Mesenchymal stem cell (in vitro differentiated cells and primary cell): ENCODE data around the gene NCF4.

ENCODE experiments used
- DNase-seq: peaks from one replicate; pipeline ENCODE4 v3.0.0-alpha.2; 2013
- H2AFZ ChIP-seq: one replicate; pipeline ENCODE4 v1.6.1; 2013; ENCODE audit warnings: low read depth, mild to moderate bottlenecking, control low read depth, inconsistent platforms, low read length, moderate library complexity
- H2AK5ac ChIP-seq: 2 replicates; pipeline ENCODE4 v1.6.1; 2013; ENCODE audit warnings: low read length, moderate library complexity, mild to moderate bottlenecking, inconsistent platforms; ENCODE audit not compliant: severe bottlenecking
- H2BK120ac ChIP-seq: one replicate; pipeline ENCODE4 v1.6.1; 2013; ENCODE audit warnings: low read depth, mild to moderate bottlenecking, inconsistent platforms, low read length, moderate library complexity
- H2BK12ac ChIP-seq, 2 experiments: one replicate each; pipeline ENCODE4 v1.6.1; 2013; ENCODE audit warnings: inconsistent platforms in 2 of 2, low read length in 2 of 2, mild to moderate bottlenecking in 2 of 2, moderate library complexity in 2 of 2, control low read depth in 1 of 2
- H2BK15ac ChIP-seq: one replicate; pipeline ENCODE4 v1.6.1; 2013; ENCODE audit warnings: mild to moderate bottlenecking, low read depth, inconsistent platforms; ENCODE audit not compliant: poor library complexity, severe bottlenecking
- H2BK5ac ChIP-seq: 2 replicates; pipeline ENCODE4 v1.6.1; 2013; ENCODE audit warnings: low read depth, mild to moderate bottlenecking, low read length, control low read depth, inconsistent platforms; ENCODE audit not compliant: poor library complexity, severe bottlenecking
- H3K14ac ChIP-seq, 2 experiments: one replicate each; pipeline ENCODE4 v1.6.1; 2013; ENCODE audit warnings: inconsistent platforms in 2 of 2, low read length in 2 of 2, control low read depth in 1 of 2, mild to moderate bottlenecking in 1 of 2, moderate library complexity in 1 of 2
- H3K18ac ChIP-seq, 2 experiments: one replicate each; pipeline ENCODE4 v1.6.1; 2013; ENCODE audit warnings: inconsistent platforms in 2 of 2, low read length in 2 of 2, control low read depth in 1 of 2, low read depth in 1 of 2, mild to moderate bottlenecking in 1 of 2
- H3K23ac ChIP-seq, 2 experiments: one replicate each; pipeline ENCODE4 v1.6.1; 2013; ENCODE audit warnings: inconsistent platforms in 2 of 2, low read length in 2 of 2, mild to moderate bottlenecking in 2 of 2, moderate library complexity in 2 of 2, control low read depth in 1 of 2
- H3K27ac ChIP-seq: 2 replicates; pipeline ENCODE4 v1.5.1; 2013; ENCODE audit warnings: mild to moderate bottlenecking, moderate library complexity, low read length, control low read depth, inconsistent platforms; ENCODE audit not compliant: poor library complexity, severe bottlenecking
- H3K27me3 ChIP-seq, 2 experiments: 2 replicates each; pipeline versions ENCODE4 v1.6.1 to v1.7.0; 2013; ENCODE audit warnings: low read length in 2 of 2, mild to moderate bottlenecking in 2 of 2, moderate library complexity in 2 of 2, control low read depth in 1 of 2, inconsistent platforms in 1 of 2; ENCODE audit not compliant: control insufficient read depth in 1 of 2, insufficient read depth in 1 of 2
- H3K36me3 ChIP-seq, 2 experiments: 2 replicates each; pipeline versions ENCODE4 v1.6.1 to v1.7.0; 2013; ENCODE audit warnings: low read length in 2 of 2, control low read depth in 1 of 2, inconsistent platforms in 1 of 2, low read depth in 1 of 2, mild to moderate bottlenecking in 1 of 2; ENCODE audit not compliant: insufficient read depth in 2 of 2, control insufficient read depth in 1 of 2
- H3K4ac ChIP-seq, 2 experiments: one replicate each; pipeline ENCODE4 v1.6.1; 2013; ENCODE audit warnings: inconsistent platforms in 2 of 2, low read length in 2 of 2, mild to moderate bottlenecking in 2 of 2, moderate library complexity in 2 of 2, control low read depth in 1 of 2, low read depth in 1 of 2
- H3K4me1 ChIP-seq: 2 replicates; pipeline ENCODE4 v1.6.1; 2013; ENCODE audit warnings: low read depth, low read length, control low read depth; ENCODE audit not compliant: control insufficient read depth, insufficient read depth
- H3K4me2 ChIP-seq: 2 replicates; pipeline ENCODE4 v1.6.1; 2013; ENCODE audit warnings: low read length, mild to moderate bottlenecking, inconsistent platforms; ENCODE audit not compliant: poor library complexity, severe bottlenecking
- H3K4me3 ChIP-seq, 2 experiments: 2 replicates each; pipeline versions ENCODE4 v1.5.1 to v1.7.0; 2013; ENCODE audit warnings: low read length in 2 of 2, mild to moderate bottlenecking in 2 of 2, control low read depth in 1 of 2, low read depth in 1 of 2; ENCODE audit not compliant: insufficient read depth in 1 of 2
- H3K79me1 ChIP-seq: replicated peaks from 2 replicates; pipeline ENCODE4 v1.6.1; 2013; ENCODE audit warnings: mild to moderate bottlenecking, control low read depth, low read length, inconsistent platforms; ENCODE audit not compliant: poor library complexity, severe bottlenecking
- H3K9ac ChIP-seq: 2 replicates; pipeline ENCODE4 v1.7.0; 2013; ENCODE audit warnings: mild to moderate bottlenecking, low read length, moderate library complexity
- H3K9me3 ChIP-seq: 2 replicates; pipeline ENCODE4 v1.7.0; 2013; ENCODE audit warnings: mild to moderate bottlenecking, low read length; ENCODE audit not compliant: control insufficient read depth
- H4K8ac ChIP-seq: one replicate; pipeline ENCODE4 v1.6.1; 2013; ENCODE audit warnings: inconsistent platforms, mild to moderate bottlenecking, low read length, moderate library complexity
- H4K91ac ChIP-seq: one replicate; pipeline ENCODE4 v1.6.1; 2013; ENCODE audit warnings: mild to moderate bottlenecking, low read length, inconsistent platforms
- WGBS: methylation state at CpG from one replicate; pipeline ENCODE4 v1.1.7; 2013; ENCODE audit warnings: mixed read lengths; 5-methylcytosine and 5-hydroxymethylcytosine counted together

Gene NCF4

GRCh38 chr22:36835903-36836302, 24.9 kb upstream of the NCF4 start:
- Histone ChIP-seq H4K8ac (no peak overlapping the region), H2BK15ac (no peak overlapping the region), H3K4me3 (no peak overlapping the region), H3K4me1 (no peaks in the 10 kb centered on the region), H3K36me3 (no peaks in the 10 kb centered on the region), H2AK5ac (no peak overlapping the region), H2BK12ac (no peak overlapping the region), H3K18ac (no peak overlapping the region), H3K4me2 (no peak overlapping the region), H3K23ac (no peak overlapping the region), H4K91ac (no peak overlapping the region), H3K4ac (no peak overlapping the region), H3K9ac (no peak overlapping the region), H2BK5ac (no peak overlapping the region), H3K9me3 (no peaks in the 10 kb centered on the region), H2BK120ac (no peak overlapping the region), H3K79me1 (no peaks in the 10 kb centered on the region), H2AFZ (no peak overlapping the region), H3K27ac (no peak overlapping the region), H3K27me3 (peaks cover 21 to 32% of the 10 kb centered on the region in 2 experiments), H3K14ac (no peak overlapping the region)
- WGBS, result 74% methylated on average over 5 of the region's 5 CpGs
- DNase-seq, result no peak

DNA sequence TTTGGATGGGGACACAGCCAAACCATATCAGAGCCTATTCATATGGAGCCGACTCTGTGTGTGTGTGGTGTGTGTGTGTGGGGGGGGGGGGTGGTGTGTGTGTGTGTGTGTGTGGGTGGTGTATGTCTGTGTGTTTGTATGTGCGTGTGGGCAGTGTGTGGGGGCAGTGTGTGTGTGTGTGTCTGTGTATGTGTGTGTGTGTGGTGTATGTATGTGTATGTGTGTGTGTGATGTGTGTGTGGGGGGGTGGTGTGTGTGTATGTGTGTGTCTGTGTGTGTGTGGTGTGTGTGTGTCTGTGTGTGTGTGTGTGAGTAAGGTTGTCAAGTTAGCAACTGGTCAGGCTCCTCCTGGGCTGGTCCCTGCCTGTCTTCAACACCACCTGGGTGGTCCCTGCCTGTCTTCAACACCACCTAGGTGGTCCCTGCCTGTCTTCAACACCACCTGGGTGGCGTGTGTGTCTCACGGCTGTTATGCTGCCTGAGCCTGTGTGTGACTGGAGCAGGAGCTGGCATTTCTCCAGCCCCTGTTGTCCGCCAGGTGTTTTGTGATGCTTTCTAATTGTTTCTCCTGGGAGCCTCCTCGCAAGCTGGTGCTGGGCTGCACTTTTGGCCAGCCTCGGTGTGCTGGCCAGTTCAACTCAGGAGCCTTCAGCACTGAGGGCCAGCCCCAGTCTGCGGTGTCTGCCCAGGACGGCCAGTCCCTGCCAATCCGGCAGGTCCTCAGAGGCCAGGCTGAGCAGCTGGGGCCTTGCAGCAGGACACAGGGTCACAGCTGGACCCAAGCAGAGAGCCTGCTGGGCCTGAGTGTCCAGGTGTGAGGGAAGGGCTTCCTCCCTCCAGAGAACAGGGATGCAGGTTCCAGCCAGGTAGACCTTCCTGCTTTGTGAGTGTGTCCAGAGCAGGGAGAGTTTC, 22.4 kb upstream of the NCF4 start:
- H3K4ac ChIP-seq, result no peak overlapping the region
- H3K36me3 ChIP-seq, result no peaks in the 10 kb centered on the region
- no peak overlapping the region for H2AK5ac ChIP-seq
- no peak overlapping the region for H3K18ac ChIP-seq
- no peak overlapping the region for H3K9ac ChIP-seq
- H3K79me1 ChIP-seq, result no peaks in the 10 kb centered on the region
- no peak overlapping the region for H2BK5ac ChIP-seq
- no peak overlapping the region for H3K4me3 ChIP-seq
- no peak overlapping the region for H4K91ac ChIP-seq
- peak overlapping the region in 1 of 2 experiments; percentile 48 for H3K14ac ChIP-seq
- H3K4me2 ChIP-seq, result no peak overlapping the region
- no peaks in the 10 kb centered on the region for H3K9me3 ChIP-seq
- no peak overlapping the region for H3K27ac ChIP-seq
- H2BK12ac ChIP-seq, result no peak overlapping the region
- H3K27me3 ChIP-seq, result peaks cover 11 to 24% of the 10 kb centered on the region in 2 experiments
- peak overlapping the region in 1 of 2 experiments; percentile 17 for H3K23ac ChIP-seq
- H4K8ac ChIP-seq, result no peak overlapping the region
- no peak overlapping the region for H2BK120ac ChIP-seq
- H2AFZ ChIP-seq, result no peak overlapping the region
- no peak overlapping the region for H2BK15ac ChIP-seq
- no peaks in the 10 kb centered on the region for H3K4me1 ChIP-seq
- DNase-seq, result no peak
- 82% methylated on average over 10 of the region's 10 CpGs for WGBS

DNA sequence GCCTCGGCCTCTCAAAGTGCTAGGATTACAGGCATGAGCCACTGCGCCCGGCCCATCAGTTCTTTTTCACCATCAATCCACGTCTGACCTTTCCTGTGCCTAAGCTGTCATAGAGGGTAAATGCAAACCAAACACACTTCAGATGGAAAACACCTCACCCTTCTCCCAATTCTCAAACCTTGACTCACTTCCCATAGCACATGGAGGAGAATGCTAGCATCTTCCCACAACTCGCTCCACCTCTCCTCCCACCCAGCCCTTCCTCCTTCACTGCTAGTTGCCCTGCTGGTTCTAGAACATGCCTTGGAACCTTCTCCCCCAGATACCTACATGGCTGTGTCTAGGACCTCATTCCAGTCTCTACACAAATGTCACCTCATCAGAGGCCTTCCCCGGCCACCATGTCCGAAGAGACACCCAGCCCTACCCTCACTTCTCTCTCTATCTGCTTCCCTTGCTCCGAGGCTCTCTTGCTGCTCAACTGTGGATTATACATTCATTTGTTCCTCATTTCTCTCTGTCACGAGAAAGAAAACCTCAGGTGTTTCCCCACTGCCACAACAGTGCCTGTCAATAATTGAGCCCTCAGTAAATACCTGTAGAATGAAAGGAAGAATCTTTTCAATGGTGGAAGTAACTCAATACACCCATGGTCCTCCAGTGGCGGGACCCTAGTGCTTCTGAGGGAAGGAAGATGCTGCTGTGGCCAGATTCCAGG, 21.3 kb upstream of the NCF4 start:
- no peaks in the 10 kb centered on the region for H3K36me3 ChIP-seq
- H3K23ac ChIP-seq, result no peak overlapping the region
- no peak overlapping the region for H3K4me2 ChIP-seq
- no peak overlapping the region for H2BK5ac ChIP-seq
- H2BK120ac ChIP-seq, result no peak overlapping the region
- 63% methylated on average over 10 of the region's 10 CpGs for WGBS
- no peak overlapping the region for H2AK5ac ChIP-seq
- no peak overlapping the region for H4K91ac ChIP-seq
- no peak overlapping the region for H3K4me3 ChIP-seq
- H3K79me1 ChIP-seq, result no peaks in the 10 kb centered on the region
- H3K9ac ChIP-seq, result no peak overlapping the region
- no peak overlapping the region for H4K8ac ChIP-seq
- peaks cover 20 to 30% of the 10 kb centered on the region in 2 experiments for H3K27me3 ChIP-seq
- H3K4me1 ChIP-seq, result no peaks in the 10 kb centered on the region
- no peak for DNase-seq
- no peak overlapping the region for H2BK12ac ChIP-seq
- no peak overlapping the region for H2AFZ ChIP-seq
- no peak overlapping the region for H2BK15ac ChIP-seq
- no peak overlapping the region for H3K18ac ChIP-seq
- no peak overlapping the region for H3K4ac ChIP-seq
- no peaks in the 10 kb centered on the region for H3K9me3 ChIP-seq
- no peak overlapping the region for H3K14ac ChIP-seq
- H3K27ac ChIP-seq, result no peak overlapping the region

DNA sequence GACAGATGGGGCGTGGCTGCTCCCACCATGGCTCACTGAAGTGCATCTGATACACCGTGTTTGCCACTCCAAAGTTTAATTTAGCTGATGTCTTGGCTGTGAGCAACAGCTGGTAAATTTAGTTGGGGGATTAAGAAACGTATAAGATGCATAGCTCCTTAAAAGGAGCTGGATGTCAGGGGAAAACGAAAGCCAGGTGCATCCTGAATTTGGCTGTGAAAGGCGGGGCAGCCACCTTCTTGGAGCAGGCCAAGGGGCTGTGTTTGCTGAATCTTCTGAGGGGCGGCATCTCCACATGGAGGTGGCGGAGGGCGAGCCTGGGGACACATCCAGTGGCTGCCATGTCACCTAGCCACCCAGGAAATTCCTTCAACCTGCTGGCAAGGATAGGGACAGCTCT, 20.7 kb upstream of the NCF4 start:
- Histone ChIP-seq H3K79me1 (no peaks in the 10 kb centered on the region), H3K4me3 (no peak overlapping the region), H3K4ac (no peak overlapping the region), H3K9me3 (no peaks in the 10 kb centered on the region), H2BK12ac (no peak overlapping the region), H2BK5ac (no peak overlapping the region), H4K91ac (no peak overlapping the region), H3K36me3 (no peaks in the 10 kb centered on the region), H4K8ac (no peak overlapping the region), H2BK120ac (no peak overlapping the region), H3K14ac (no peak overlapping the region), H3K23ac (no peak overlapping the region), H2AFZ (no peak overlapping the region), H3K4me2 (no peak overlapping the region), H2BK15ac (no peak overlapping the region), H3K4me1 (no peaks in the 10 kb centered on the region), H3K18ac (no peak overlapping the region), H3K27ac (no peak overlapping the region), H3K9ac (no peak overlapping the region), H3K27me3 (peaks cover 23 to 34% of the 10 kb centered on the region in 2 experiments), H2AK5ac (no peak overlapping the region)
- WGBS, result 73% methylated on average over 8 of the region's 8 CpGs
- no peak for DNase-seq
